Cardiac fibroblast (primary cell): ENCODE measurements around the gene MBNL2.

Experiments used
- DNase-seq, 2 donors: peaks; one replicate each; pipeline versions ENCODE4 v3.0.0 to v3.0.0-alpha.2; 2010; ENCODE audit warnings: low read depth in 2 of 2
- H3K4me3 ChIP-seq, 2 donors: replicated peaks in 1 of 2; 1 replicate in 1 of 2; 2 replicates in 1 of 2; pipeline ENCODE4 v1.5.1; 2011; ENCODE audit warnings: low read depth in 2 of 2, low read length in 2 of 2, mild to moderate bottlenecking in 2 of 2, moderate library complexity in 1 of 2
- CTCF ChIP-seq: IDR thresholded peaks from one replicate; pipeline ENCODE4 v1.5.1; 2011; ENCODE audit warnings: low read depth, mild to moderate bottlenecking, low read length, inconsistent platforms

The MBNL2 gene

GRCh38 chr13:97224544-97225300 is 2.6 kb downstream of the MBNL2 start:
- peak; percentile 68 to 79 for DNase-seq
- TF ChIP-seq CTCF, result no peak
- H3K4me3 ChIP-seq, result peak overlapping the region; percentile 67 to 74

GRCh38 chr13:97225533-97225932 is 3.4 kb downstream of the MBNL2 start:
- no peak for TF ChIP-seq CTCF
- DNase-seq, result no peak
- H3K4me3 ChIP-seq, result peak overlapping the region; percentile 67 to 74

GRCh38 chr13:97226013-97226412 is 3.9 kb downstream of the MBNL2 start:
- TF ChIP-seq CTCF, result no peak
- peak overlapping the region; percentile 23 to 74 for H3K4me3 ChIP-seq
- DNase-seq, result no peak

- H3K4me3 ChIP-seq, result no peak overlapping the region
- DNase-seq, result peak in 1 of 2 donors; percentile 74
These were observed 4.9 kb downstream of the MBNL2 start for GRCh38 chr13:97226788-97227627.

GRCh38 chr13:97228850-97229521 is 6.9 kb downstream of the MBNL2 start:
- no peak overlapping the region for H3K4me3 ChIP-seq
- peak in 1 of 2 donors; percentile 76 for DNase-seq
- TF ChIP-seq CTCF, result no peak

More at GRCh38 chr13:97226788-97227627, 4.9 kb downstream of the MBNL2 start:
- no peak for TF ChIP-seq CTCF

- TF ChIP-seq CTCF, result no peak
- DNase-seq, result no peak
- no peak overlapping the region for H3K4me3 ChIP-seq
These were observed 7.6 kb downstream of the MBNL2 start for GRCh38 chr13:97229699-97230098.
